ENCODE measurements around the gene FAM229B. TPM values are rescaled to one million over a fixed set of nuclear protein-coding genes. Genes with fewer than 3 reads are reported as not detected.

The FAM229B gene
- total RNA-seq, 2 donors from 2014 or later: 21.0 to 24.3 TPM

DNA sequence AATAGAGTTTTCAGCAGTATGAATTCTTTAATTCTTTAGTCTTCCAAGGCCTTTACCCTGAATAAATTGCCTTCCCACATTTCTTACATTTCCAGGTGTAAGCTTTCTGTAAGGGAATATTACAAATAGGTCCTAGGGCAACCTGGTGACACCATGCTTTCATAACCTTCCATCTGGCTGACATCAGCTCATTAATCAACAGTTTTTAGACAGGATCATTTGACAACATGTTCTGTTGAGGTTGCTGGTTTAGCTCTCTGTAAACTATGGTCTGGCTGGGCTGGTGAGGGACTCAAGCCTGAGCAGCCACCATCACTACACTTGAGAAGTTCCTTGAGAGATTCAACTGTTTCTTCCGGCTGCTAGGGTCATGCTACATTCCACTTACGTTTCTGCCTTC, 19.2 kb downstream of the FAM229B start:
- no peak for DNase-seq
- no peak overlapping the region for H3K4me3 Mint-ChIP-seq
- Histone ChIP-seq H3K9me3 (ENCODE audit: control insufficient read depth, low read length) (peaks cover 10% of the 10 kb centered on the region), H3K4me3 (ENCODE audit: low read length) (no peak overlapping the region), H3K27me3 (ENCODE audit: control insufficient read depth, insufficient read depth, low read length, poor library complexity, severe bottlenecking) (no peaks in the 10 kb centered on the region), H3K27ac (ENCODE audit: low read depth, low read length) (no peak overlapping the region), H3K9ac (ENCODE audit: extremely low read depth, low read length, poor library complexity, severe bottlenecking) (no peak overlapping the region), H3K36me3 (ENCODE audit: control insufficient read depth, insufficient read depth, low read length) (no peaks in the 10 kb centered on the region), H3K4me1 (ENCODE audit: control insufficient read depth, insufficient read depth, low read length) (peaks cover 9% of the 10 kb centered on the region)
- TF ChIP-seq CTCF (conservative IDR thresholded peaks at IDR 0.05): no peak
- peaks cover 3% of the 10 kb centered on the region for H3K36me3 Mint-ChIP-seq (ENCODE audit: low read depth)
- H3K27ac Mint-ChIP-seq: no peak overlapping the region
- H3K4me1 Mint-ChIP-seq: peaks cover 14% of the 10 kb centered on the region
- peaks cover 11% of the 10 kb centered on the region for H3K9me3 Mint-ChIP-seq
- no peaks in the 10 kb centered on the region for H3K27me3 Mint-ChIP-seq (ENCODE audit: insufficient read depth)
- 90% methylated on average over 2 of the region's 2 CpGs; no CpG with 5 or more reads in 1 of the 2 experiments for WGBS, 2 experiments (ENCODE audit: insufficient coverage in 1 of 2, insufficient read length in 1 of 2)

GRCh38 chr6:112109262-112109661, 21.9 kb downstream of the FAM229B start:
- no peak overlapping the region for H3K9ac ChIP-seq (ENCODE audit: extremely low read depth, low read length, poor library complexity, severe bottlenecking)

GRCh38 chr6:112113431-112113830, 26.0 kb downstream of the FAM229B start:
- peaks cover 8% of the 10 kb centered on the region for H3K4me1 Mint-ChIP-seq
- no peaks in the 10 kb centered on the region for H3K9me3 ChIP-seq (ENCODE audit: control insufficient read depth, low read length)
- H3K27me3 ChIP-seq (ENCODE audit: control insufficient read depth, insufficient read depth, low read length, poor library complexity, severe bottlenecking): no peaks in the 10 kb centered on the region
- DNase-seq: no peak
- H3K27ac ChIP-seq (ENCODE audit: low read depth, low read length): no peak overlapping the region
- no peaks in the 10 kb centered on the region for H3K36me3 Mint-ChIP-seq (ENCODE audit: low read depth)
- no peak overlapping the region for H3K4me3 Mint-ChIP-seq
- TF ChIP-seq CTCF (conservative IDR thresholded peaks at IDR 0.05): no peak
- no peak overlapping the region for H3K4me3 ChIP-seq (ENCODE audit: low read length)
- no peak overlapping the region for H3K9ac ChIP-seq (ENCODE audit: extremely low read depth, low read length, poor library complexity, severe bottlenecking)
- no peaks in the 10 kb centered on the region for H3K36me3 ChIP-seq (ENCODE audit: control insufficient read depth, insufficient read depth, low read length)
- no peaks in the 10 kb centered on the region for H3K27me3 Mint-ChIP-seq (ENCODE audit: insufficient read depth)
- WGBS, 2 experiments (ENCODE audit: insufficient coverage in 1 of 2, insufficient read length in 1 of 2): 88 to 92% methylated on average over 1 to 3 of the region's 3 CpGs
- no peak overlapping the region for H3K27ac Mint-ChIP-seq
- no peaks in the 10 kb centered on the region for H3K9me3 Mint-ChIP-seq
- H3K4me1 ChIP-seq (ENCODE audit: control insufficient read depth, insufficient read depth, low read length): peaks cover 6% of the 10 kb centered on the region

More at GRCh38 chr6:112109262-112109661, 21.9 kb downstream of the FAM229B start:
- no peak overlapping the region for H3K27ac Mint-ChIP-seq
- WGBS, 2 experiments (ENCODE audit: insufficient coverage in 1 of 2, insufficient read length in 1 of 2): 69 to 90% methylated on average over 8 to 9 of the region's 9 CpGs
- H3K4me3 ChIP-seq (ENCODE audit: low read length): no peak overlapping the region
- H3K36me3 ChIP-seq (ENCODE audit: control insufficient read depth, insufficient read depth, low read length): no peaks in the 10 kb centered on the region
- peaks cover 10% of the 10 kb centered on the region for H3K9me3 ChIP-seq (ENCODE audit: control insufficient read depth, low read length)
- H3K4me3 Mint-ChIP-seq: no peak overlapping the region
- H3K36me3 Mint-ChIP-seq (ENCODE audit: low read depth): peaks cover 3% of the 10 kb centered on the region
- H3K9me3 Mint-ChIP-seq: peaks cover 11% of the 10 kb centered on the region
- H3K27me3 ChIP-seq (ENCODE audit: control insufficient read depth, insufficient read depth, low read length, poor library complexity, severe bottlenecking): no peaks in the 10 kb centered on the region
- H3K4me1 Mint-ChIP-seq: peaks cover 15% of the 10 kb centered on the region
- DNase-seq: no peak
- no peak for TF ChIP-seq CTCF (conservative IDR thresholded peaks at IDR 0.05)
- H3K27ac ChIP-seq (ENCODE audit: low read depth, low read length): no peak overlapping the region
- no peaks in the 10 kb centered on the region for H3K27me3 Mint-ChIP-seq (ENCODE audit: insufficient read depth)
- peaks cover 10% of the 10 kb centered on the region for H3K4me1 ChIP-seq (ENCODE audit: control insufficient read depth, insufficient read depth, low read length)
